Measurements from ENCODE around the gene TCEANC2. TPM values are rescaled to one million over a fixed set of nuclear protein-coding genes. Genes with fewer than 3 reads are reported as not detected.
"Not testable (repeated sequence)": the region's sequence is repeated elsewhere in the genome, so short reads cannot be mapped to it uniquely, and the experiment has no call there.

Gene TCEANC2
- total RNA-seq, 1 donor from 2014 or later = 2.4 TPM

DNA sequence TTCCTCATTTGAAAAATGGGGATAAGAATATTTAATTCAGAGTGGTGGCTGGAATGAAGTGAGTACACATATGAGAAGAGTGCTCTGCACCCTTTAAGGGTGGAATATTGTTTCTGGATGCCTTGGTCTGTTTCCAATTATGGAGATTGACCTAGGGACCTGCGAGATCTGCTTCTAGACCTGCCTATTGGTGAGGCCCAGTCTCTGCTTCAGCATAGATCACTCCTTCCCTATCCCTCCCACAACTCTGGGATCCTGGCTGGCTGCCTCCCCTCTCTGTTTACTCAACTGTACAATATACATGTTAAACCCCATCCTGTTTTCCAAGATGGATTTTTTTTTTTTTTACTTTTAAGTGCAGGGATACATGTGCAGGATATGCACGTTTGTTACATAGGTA is 29.1 kb upstream of the TCEANC2 start:
- Histone ChIP-seq H3K36me3 (ENCODE audit: control insufficient read depth, insufficient read depth, low read length) (no peaks in the 10 kb centered on the region), H3K4me3 (ENCODE audit: low read depth, low read length) (no peak overlapping the region), H3K27me3 (ENCODE audit: control insufficient read depth, insufficient read depth, low read length) (no peaks in the 10 kb centered on the region)
- TF ChIP-seq, protein P1, sequence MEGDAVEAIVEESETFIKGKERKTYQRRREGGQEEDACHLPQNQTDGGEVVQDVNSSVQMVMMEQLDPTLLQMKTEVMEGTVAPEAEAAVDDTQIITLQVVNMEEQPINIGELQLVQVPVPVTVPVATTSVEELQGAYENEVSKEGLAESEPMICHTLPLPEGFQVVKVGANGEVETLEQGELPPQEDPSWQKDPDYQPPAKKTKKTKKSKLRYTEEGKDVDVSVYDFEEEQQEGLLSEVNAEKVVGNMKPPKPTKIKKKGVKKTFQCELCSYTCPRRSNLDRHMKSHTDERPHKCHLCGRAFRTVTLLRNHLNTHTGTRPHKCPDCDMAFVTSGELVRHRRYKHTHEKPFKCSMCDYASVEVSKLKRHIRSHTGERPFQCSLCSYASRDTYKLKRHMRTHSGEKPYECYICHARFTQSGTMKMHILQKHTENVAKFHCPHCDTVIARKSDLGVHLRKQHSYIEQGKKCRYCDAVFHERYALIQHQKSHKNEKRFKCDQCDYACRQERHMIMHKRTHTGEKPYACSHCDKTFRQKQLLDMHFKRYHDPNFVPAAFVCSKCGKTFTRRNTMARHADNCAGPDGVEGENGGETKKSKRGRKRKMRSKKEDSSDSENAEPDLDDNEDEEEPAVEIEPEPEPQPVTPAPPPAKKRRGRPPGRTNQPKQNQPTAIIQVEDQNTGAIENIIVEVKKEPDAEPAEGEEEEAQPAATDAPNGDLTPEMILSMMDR (IDR thresholded peaks at IDR 0.05; ENCODE audit: insufficient read depth, low read length, severe bottlenecking) = no peak
- no peak for FAIRE-seq
- no peak for DNase-seq (ENCODE audit: low read depth)

DNA sequence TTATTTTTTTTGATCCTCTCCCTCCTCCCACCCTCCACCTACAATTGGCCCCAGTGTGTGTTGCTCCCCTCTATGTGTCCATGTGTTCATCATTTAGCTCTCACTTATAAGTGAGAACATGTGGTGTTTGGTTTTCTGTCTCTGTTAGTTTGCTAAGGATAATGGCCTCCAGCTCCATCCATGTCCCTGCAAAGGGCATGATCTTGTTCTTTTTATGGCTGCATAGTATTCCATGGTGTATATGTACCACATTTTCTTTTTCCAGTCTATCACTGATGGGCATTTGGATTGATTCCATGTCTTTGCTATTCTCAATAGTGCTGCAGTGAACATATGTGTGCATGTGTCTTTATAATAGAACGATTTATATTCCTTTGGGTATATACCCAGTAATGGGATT is 28.6 kb upstream of the TCEANC2 start:
- FAIRE-seq; H3K4me3 ChIP-seq (ENCODE audit: low read depth, low read length); H3K27me3 ChIP-seq (ENCODE audit: control insufficient read depth, insufficient read depth, low read length); DNase-seq (ENCODE audit: low read depth); H3K36me3 ChIP-seq (ENCODE audit: control insufficient read depth, insufficient read depth, low read length): not testable (repeated sequence)

DNA sequence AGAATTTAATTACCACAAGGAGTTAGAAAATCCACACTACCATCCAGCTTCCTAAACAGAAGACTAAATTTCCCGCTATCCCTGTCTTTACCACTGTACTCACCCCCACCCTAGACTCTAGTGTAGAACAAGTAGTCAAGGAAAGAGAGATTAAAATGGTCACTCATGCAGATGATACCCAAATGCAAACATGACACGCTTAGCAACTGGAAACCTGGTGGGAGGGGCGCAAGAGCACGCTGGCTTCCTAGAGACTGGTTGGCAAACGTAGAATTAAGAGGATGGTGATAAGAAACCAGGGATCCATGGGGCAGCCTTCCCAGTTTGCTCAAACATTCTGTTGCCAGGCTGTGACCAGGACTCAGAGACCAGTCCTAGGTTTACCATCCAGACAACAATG is 25.6 kb upstream of the TCEANC2 start:
- TF ChIP-seq, protein P1 (IDR thresholded peaks at IDR 0.05; ENCODE audit: insufficient read depth, low read length, severe bottlenecking) = no peak
- H3K36me3 ChIP-seq (ENCODE audit: control insufficient read depth, insufficient read depth, low read length) = no peaks in the 10 kb centered on the region

DNA sequence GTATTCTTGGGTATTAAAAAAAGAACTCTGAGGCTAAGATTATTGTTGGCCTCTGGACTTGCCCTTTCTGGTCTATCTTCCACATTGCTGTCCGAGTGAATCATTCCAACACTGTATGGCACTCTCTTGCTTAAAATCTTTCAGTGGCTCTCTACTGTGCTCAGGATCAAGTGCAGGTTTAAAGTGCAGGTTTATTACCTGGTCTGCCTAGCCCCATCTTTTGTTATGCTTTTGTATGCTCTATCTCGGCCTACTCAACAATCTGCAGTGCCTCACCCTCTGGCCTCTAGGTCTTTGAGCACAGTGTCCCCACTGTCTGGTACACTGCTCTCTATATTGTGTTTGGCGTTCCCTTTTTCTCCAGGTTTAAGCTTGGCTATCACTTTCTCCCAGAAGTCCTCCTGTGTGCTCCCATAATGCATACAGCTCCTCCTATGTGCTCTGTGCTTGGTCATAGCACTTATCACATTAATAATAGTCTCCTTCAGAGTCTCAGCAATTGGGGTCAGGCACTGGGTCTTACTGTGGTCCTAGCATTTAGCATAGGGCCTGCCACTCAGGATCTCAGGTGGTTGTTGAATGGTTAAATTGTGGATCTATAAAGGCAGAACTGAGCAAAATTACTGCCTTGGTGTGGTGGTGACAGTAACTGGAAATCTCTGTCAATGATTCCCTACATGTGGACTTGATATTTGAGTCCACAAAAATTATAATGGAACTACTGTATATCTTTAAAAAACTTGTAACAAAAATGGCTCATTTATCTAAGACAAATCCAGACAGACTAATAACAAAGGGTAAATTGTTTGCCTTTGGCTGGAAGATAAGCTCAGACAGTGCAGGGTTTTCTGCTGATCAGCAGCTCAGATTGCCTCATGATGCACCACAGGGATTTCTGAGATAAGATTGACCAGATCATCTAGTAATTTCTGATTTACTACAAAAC is 24.8 kb upstream of the TCEANC2 start:
- DNase-seq (ENCODE audit: low read depth) = no peak
- no peak for FAIRE-seq
- no peak overlapping the region for H3K4me3 ChIP-seq (ENCODE audit: low read depth, low read length)
- H3K27me3 ChIP-seq (ENCODE audit: control insufficient read depth, insufficient read depth, low read length) = no peaks in the 10 kb centered on the region
- no peaks in the 10 kb centered on the region for H3K36me3 ChIP-seq (ENCODE audit: control insufficient read depth, insufficient read depth, low read length)
- TF ChIP-seq, protein P1 (IDR thresholded peaks at IDR 0.05; ENCODE audit: insufficient read depth, low read length, severe bottlenecking) = no peak

More for the DNA sequence above, 25.6 kb upstream of the TCEANC2 start:
- no peak for DNase-seq (ENCODE audit: low read depth)
- no peak for FAIRE-seq
- Histone ChIP-seq H3K4me3 (ENCODE audit: low read depth, low read length) (no peak overlapping the region), H3K27me3 (ENCODE audit: control insufficient read depth, insufficient read depth, low read length) (no peaks in the 10 kb centered on the region)

DNA sequence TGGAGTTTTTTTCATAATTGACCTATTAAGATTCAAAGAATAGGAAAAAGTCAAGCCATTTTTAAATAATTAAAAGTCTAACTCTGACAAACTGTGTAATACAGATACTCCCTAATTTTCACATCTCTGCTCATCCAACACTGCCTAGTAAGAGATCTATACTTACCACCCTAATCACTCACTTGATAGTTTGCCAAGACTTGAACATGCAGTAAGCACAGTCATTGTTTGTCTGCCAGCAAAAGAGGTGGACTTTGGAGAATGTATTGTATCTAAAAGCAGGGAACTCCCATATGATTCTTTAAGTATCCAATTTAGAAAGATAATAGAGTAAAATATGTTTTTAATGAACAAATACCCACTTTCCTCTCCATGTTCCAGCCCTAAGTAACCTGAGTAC is 15.9 kb upstream of the TCEANC2 start:
- TF ChIP-seq, protein P1 (IDR thresholded peaks at IDR 0.05; ENCODE audit: insufficient read depth, low read length, severe bottlenecking) = no peak
- FAIRE-seq (no peak), DNase-seq (ENCODE audit: low read depth) (peak; percentile 15)
- Histone ChIP-seq H3K4me3 (ENCODE audit: low read depth, low read length) (no peak overlapping the region), H3K27me3 (ENCODE audit: control insufficient read depth, insufficient read depth, low read length) (no peaks in the 10 kb centered on the region), H3K36me3 (ENCODE audit: control insufficient read depth, insufficient read depth, low read length) (peaks cover 9% of the 10 kb centered on the region)

DNA sequence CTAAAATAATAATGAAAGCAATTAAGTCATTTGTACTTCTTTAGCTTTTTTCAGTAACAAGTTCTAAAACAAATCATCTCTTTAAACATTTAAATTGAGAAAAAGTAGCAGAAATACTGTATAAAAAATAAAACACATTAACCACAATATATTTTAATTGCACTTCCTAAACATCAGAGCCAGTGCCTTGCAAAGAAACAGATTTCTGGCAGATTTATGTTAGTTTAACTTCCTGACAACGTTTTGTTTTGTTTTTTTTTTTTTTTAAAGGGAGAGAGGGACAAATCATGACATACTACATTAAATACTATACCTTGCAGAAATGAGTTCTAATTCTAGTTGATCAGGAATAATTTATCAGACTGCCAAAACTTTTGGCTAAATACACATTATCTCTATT is 11.6 kb upstream of the TCEANC2 start:
- Histone ChIP-seq H3K27me3 (ENCODE audit: control insufficient read depth, insufficient read depth, low read length) (no peaks in the 10 kb centered on the region), H3K4me3 (ENCODE audit: low read depth, low read length) (no peak overlapping the region), H3K36me3 (ENCODE audit: control insufficient read depth, insufficient read depth, low read length) (peaks cover 4% of the 10 kb centered on the region)
- DNase-seq (ENCODE audit: low read depth) (no peak), FAIRE-seq (no peak)
- TF ChIP-seq, protein P1 (IDR thresholded peaks at IDR 0.05; ENCODE audit: insufficient read depth, low read length, severe bottlenecking) = no peak
